ENCODE results near the gene NHLH2.

The NHLH2 gene

GRCh38 chr1:115838431-115839028 lies 2.4 kb downstream of the NHLH2 start:
- DNase-seq (ENCODE audit: low read depth in 1 of 2, low spot score in 1 of 2), result no peak

GRCh38 chr1:115837740-115838421 lies 3.0 kb downstream of the NHLH2 start:
- no peak for DNase-seq (ENCODE audit: low read depth in 1 of 2, low spot score in 1 of 2)

GRCh38 chr1:115837341-115837739 lies 3.6 kb downstream of the NHLH2 start:
- DNase-seq (ENCODE audit: low read depth in 1 of 2, low spot score in 1 of 2), result no peak

- no peak for DNase-seq (ENCODE audit: low read depth in 1 of 2, low spot score in 1 of 2)
Measured at GRCh38 chr1:115833856-115834255, 7.1 kb downstream of the NHLH2 start.

DNA sequence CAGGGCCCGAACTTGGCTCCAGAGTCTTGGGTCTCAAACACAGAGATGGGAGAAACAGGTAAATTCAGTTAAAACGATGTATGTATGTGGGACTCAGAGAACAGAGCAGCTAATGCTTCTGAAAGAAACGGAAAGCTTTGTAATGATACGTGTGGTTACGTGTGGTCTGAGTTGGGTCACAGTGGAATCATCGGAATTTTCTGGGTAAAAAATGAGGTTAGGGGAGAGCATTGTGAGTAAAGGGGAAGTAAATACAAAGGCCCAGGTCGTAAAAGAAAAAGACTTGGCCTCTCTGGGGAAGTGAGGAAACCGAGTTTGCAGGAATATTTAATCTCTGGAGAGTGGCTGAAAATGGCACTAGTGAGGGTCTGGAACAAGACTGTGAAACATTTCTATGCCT lies 8.3 kb downstream of the NHLH2 start:
- DNase-seq (ENCODE audit: low read depth in 1 of 2, low spot score in 1 of 2), result no peak

GRCh38 chr1:115830963-115831362 lies 10.0 kb downstream of the NHLH2 start:
- DNase-seq (ENCODE audit: low read depth in 1 of 2, low spot score in 1 of 2), result no peak

DNA sequence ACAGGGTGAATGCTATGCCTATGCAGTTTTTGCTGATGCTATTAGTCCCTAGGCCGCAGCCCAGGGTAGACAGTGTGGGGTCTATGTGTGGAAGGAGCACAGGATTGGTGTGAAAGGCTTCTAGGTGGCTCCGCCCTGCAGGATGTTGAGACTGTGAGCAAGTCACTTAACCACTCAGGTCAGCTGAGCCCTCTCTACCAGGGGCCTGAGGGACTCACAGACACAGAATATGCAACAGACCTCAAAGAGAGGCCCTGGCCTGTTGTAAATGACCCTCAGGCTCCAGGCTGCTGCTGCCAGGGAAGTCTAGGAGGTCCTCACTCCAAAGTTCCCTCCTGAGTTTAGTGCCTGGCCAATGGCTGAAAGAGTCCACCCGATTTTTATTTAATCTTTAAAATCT lies 11.0 kb downstream of the NHLH2 start:
- no peak for DNase-seq (ENCODE audit: low read depth in 1 of 2, low spot score in 1 of 2)

- no peak for DNase-seq (ENCODE audit: low read depth in 1 of 2, low spot score in 1 of 2)
Measured at GRCh38 chr1:115829023-115829674, 11.8 kb downstream of the NHLH2 start.

DNA sequence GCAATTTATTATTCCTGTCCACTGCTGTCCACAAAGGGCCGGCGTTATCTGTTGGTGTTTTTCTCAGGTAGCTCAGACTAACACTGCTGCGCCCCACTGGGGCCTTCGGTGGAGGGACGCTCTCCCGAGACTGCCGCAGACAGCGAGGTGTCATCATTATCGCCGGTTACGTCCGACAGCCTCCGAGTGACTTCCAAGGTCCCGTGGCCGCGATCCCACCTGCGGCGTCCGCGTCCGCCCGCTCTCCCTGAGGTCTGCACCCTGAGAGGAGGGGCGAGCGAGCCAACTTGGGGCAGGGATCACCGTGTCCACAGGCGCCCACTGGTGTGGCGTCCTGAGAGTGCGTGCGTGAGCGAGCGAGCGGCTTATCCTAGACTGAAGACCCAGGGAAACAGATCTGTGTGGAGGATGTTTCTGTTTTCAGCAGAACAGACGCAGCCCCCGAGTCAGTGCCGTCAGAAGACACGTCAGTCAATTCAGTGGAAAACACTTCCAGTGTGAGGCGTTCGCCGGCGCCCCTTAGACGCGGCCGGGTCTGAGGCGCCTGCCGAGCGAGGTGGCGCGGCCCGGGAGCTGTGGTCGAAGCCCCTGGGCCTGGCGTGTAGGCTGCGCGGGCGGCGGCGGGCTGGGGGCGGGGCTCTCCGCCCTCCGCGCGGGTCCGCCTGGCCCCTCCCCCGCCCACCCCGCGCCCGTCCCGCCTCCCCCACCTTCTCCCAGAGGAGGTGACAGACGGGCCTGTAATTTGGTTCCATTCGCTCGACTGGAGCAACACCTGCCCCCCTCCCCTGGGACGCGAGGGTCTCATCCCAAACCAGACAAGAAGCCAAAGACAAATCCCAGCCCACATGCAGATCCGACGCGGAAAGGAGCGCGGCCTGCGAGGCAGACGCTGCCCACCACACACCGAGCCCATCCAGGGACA lies 12.6 kb downstream of the NHLH2 start:
- DNase-seq (ENCODE audit: low read depth in 1 of 2, low spot score in 1 of 2), result no peak

- DNase-seq (ENCODE audit: low read depth in 1 of 2, low spot score in 1 of 2), result no peak
Measured at GRCh38 chr1:115827452-115828044, 13.4 kb downstream of the NHLH2 start.

DNA sequence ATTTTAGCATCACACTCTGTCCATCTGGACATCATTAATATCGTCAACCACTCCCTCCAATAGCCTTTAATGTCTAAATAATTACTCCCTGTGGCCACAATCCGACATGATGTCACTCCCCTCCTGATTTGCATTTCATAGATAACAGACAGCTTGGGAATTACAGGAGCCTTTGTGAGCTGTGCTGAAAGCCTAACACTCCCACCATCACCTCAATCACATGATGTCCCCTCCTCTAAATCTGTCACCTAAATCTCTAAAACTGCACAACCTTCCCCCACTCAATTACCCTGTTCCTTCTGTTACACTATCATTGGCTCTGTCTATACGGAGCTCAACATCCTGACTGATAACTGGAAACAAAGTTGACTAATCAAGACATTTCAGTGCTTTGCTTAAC lies 14.3 kb downstream of the NHLH2 start:
- DNase-seq (ENCODE audit: low read depth in 1 of 2, low spot score in 1 of 2), result no peak

- no peak for DNase-seq (ENCODE audit: low read depth in 1 of 2, low spot score in 1 of 2)
Measured at GRCh38 chr1:115822117-115822516, 18.8 kb downstream of the NHLH2 start.

DNA sequence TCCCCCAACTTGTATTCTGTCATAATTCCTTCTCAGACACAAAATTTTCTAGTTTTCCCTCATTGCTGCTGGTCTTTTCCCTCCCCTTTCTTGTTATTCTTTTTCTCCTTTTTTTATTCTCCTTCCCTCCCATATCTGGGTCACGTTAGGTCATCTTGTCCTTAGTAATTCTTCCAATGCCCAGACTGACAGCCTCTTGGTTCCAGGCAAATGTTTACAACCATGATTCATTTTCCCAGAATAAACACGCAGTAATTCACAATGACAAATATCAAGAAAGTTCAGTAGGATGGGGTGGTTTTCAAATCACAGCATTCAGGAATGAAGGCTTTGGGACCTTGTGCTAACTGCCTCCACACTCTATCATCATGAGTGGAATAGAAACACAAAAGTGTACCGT lies 25.2 kb downstream of the NHLH2 start:
- no peak for DNase-seq (ENCODE audit: low read depth in 1 of 2, low spot score in 1 of 2)

DNA sequence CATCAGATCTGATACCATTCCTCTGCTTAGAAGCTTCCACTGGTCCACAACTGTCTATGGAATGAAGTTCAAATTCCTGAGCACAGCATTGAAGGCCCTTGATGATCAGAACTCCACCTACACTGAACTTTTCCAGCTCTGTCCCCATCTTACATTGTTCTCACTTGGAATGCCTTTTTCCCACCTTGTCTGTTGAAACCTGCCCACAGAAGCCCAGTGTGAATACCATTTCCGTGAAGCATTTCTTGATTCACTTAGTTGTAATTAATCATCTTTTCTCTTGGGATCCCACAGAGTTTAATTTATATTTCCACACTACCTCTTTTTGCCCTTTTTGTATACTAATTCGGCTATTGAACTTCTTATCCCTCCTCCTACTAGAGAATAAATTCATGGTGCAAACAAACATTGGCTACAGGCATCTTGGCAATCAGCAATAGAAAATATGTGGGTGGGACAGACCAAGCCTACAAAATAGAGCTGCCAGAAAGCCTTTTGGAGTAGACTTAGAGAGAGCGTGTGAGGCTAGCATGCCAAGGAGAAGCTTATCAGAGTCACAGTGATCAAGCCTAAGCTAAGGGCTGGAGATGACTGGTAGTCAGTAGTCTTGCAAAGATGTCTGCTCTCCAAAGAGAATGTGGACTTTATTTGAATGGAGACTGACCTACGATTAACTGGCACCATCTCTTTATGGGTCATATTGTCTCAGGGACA lies 26.1 kb downstream of the NHLH2 start:
- no peak for DNase-seq (ENCODE audit: low read depth in 1 of 2, low spot score in 1 of 2)

DNA sequence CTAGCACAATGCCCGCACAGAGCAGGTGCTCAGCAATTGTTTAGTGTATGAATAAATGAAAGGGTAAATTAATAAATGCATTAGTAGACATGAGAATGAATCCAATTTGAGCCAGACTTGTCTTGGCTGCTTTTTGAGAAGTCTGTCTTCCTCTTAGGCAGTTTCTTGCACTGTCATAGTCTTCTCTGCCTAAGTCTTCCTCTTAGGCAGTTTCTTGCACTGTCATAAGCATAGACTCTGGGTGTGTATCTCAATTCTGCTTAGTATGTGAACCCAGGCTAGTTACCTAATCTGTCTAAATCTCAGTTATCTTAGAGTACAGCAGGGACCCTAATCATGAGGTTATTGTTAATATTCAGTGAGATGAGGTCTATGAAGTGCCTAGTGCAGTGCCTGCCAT lies 27.2 kb downstream of the NHLH2 start:
- no peak for DNase-seq (ENCODE audit: low read depth in 1 of 2, low spot score in 1 of 2)

DNA sequence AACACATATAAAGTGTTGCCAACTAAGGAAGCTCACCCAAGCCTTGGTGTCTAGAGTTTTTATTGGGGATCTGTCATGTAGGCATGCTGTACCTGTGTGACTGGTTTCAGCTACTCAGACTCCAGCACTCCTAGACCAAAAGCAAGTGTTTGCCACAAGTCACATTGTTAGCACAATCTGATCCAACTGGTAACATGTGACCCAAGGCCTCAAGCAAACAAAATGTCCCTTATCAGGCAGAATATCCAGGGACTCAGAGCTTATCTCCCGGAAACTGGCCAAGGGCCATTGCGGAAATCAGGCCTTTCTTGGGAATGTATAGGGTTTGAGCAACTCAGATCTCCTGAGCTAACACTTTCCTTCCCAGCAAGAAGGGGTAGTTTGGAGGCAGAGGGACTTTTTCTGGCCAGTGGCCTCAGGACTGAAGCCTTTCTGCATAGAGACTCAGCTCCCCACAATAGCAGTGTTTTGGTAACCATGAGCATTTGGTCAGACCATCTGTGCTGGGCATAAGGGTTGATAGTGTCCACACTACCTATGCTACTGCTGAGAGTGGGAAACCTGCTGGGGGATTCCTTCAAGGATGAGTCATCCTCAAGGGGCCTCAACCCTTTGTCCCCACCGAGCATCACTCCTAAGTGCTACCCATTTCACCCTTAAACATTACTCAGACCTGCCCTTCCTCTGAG lies 29.6 kb downstream of the NHLH2 start:
- no peak for DNase-seq (ENCODE audit: low read depth in 1 of 2, low spot score in 1 of 2)

DNA sequence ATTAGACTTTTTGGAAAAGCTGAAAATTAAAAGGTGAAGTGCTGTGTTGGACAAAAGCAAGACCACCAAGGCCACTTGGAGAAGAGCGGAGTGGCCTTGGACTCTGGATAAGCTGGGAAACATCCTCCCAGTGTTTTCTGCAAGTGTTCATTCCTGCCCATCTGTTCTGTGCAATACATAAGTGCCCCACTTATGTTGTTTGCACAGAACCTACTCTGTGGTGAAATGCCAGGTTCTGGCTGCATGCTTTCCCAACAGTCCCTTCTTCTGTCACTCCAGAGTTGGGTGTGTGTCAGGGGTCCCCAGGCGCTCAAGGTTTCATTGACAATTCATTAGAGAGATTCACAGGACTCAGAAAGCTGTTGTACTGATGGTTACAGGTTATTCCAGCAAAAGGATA lies 30.3 kb downstream of the NHLH2 start:
- no peak for DNase-seq (ENCODE audit: low read depth in 1 of 2, low spot score in 1 of 2)

DNA sequence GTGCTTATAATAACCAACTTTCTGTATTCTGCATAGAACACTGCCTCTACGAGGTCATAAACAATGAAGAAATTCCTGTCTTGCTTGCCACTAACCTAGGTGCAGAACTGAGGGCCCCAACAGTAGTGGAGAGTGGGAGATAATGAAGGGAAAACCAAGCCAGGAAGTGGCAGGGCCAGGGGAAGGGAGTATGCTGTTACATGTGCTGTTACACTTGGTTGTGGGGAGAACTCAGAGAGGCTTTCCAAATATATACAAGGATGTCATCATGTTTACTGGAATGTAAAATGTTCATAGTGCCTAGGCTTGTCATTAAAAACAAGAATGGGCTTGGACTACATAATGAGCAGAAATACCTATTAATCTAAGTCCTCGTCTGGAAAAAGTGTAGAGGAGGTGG lies 31.1 kb downstream of the NHLH2 start:
- DNase-seq (ENCODE audit: low read depth in 1 of 2, low spot score in 1 of 2), result no peak

- DNase-seq (ENCODE audit: low read depth in 1 of 2, low spot score in 1 of 2), result no peak
Measured at GRCh38 chr1:115809076-115809475, 31.9 kb downstream of the NHLH2 start.

DNA sequence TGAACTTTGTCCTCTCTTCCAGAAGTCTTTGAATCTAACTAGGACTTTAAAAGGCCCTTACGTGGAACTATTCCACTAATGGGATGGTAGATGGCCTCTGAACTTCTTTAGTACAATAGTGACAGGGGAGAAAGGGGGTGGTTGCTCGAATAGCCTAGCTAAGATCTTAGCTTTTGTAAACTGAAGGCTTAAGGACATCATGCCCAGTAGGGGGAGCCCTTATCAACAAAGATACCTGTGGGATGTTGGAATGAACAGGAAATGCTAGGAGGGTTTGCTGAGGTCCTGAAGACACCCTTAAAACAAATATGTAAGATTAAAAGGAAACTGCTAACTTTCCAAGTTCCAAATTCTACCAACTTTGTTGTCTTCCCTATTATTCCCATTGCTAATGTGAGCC lies 33.2 kb downstream of the NHLH2 start:
- DNase-seq (ENCODE audit: low read depth in 1 of 2, low spot score in 1 of 2), result no peak

Data from activated T-helper 1 cell treated with anti-CD3 and anti-CD28 coated beads, Interleukin-2, amount 50 U/mL, for 16 hours (primary cell).